GM18907 (cell line): ENCODE results near the gene P4HTM.

Experiments used
- ATAC-seq: cut with Tn5 transposase; IDR thresholded peaks from one replicate; pipeline ENCODE4 v1.9.1; 2021; ENCODE audit warnings: mild to moderate bottlenecking, moderate library complexity; ENCODE audit not compliant: unreplicated experiment

P4HTM gene

GRCh38 chr3:48989796-48990635 lies at the start of gene P4HTM:
Gene P4HTM, plus strand, starts transcription at chr3:48990241. Its CDS starts 16 bp downstream, at chr3:48990257.
- ATAC-seq: peak; percentile 51

- ATAC-seq: no peak
Measured at GRCh38 chr3:48945432-48945831, 44.6 kb upstream of the P4HTM start.

- no peak for ATAC-seq
Measured at GRCh38 chr3:48945891-48946549, 44.0 kb upstream of the P4HTM start.

GRCh38 chr3:48949376-48949717 lies 40.7 kb upstream of the P4HTM start:
- ATAC-seq: no peak

- ATAC-seq: no peak
Measured at GRCh38 chr3:48950051-48950450, 40.0 kb upstream of the P4HTM start.

- ATAC-seq: no peak
Measured at GRCh38 chr3:48951764-48952163, 38.3 kb upstream of the P4HTM start.

GRCh38 chr3:48952510-48953118 lies 37.4 kb upstream of the P4HTM start:
- no peak for ATAC-seq

GRCh38 chr3:48957006-48957705 lies 32.9 kb upstream of the P4HTM start:
- no peak for ATAC-seq

- no peak for ATAC-seq
Measured at GRCh38 chr3:48960841-48961413, 29.1 kb upstream of the P4HTM start.

- ATAC-seq: no peak
Measured at GRCh38 chr3:48962340-48962739, 27.7 kb upstream of the P4HTM start.

- no peak for ATAC-seq
Measured at GRCh38 chr3:48962939-48963338, 27.1 kb upstream of the P4HTM start.

GRCh38 chr3:48963591-48963990 lies 26.4 kb upstream of the P4HTM start:
- no peak for ATAC-seq

GRCh38 chr3:48966367-48966766 lies 23.7 kb upstream of the P4HTM start:
- no peak for ATAC-seq

GRCh38 chr3:48966876-48967361 lies 23.1 kb upstream of the P4HTM start:
- ATAC-seq: no peak

GRCh38 chr3:48970586-48970985 lies 19.5 kb upstream of the P4HTM start:
- ATAC-seq: no peak

- ATAC-seq: no peak
Measured at GRCh38 chr3:48974076-48974864, 15.8 kb upstream of the P4HTM start.

- ATAC-seq: no peak
Measured at GRCh38 chr3:48979451-48979850, 10.6 kb upstream of the P4HTM start.

GRCh38 chr3:48980295-48980694 lies 9.7 kb upstream of the P4HTM start:
- no peak for ATAC-seq

GRCh38 chr3:48982016-48982415 lies 8.0 kb upstream of the P4HTM start:
- ATAC-seq: no peak

GRCh38 chr3:48982686-48983085 lies 7.4 kb upstream of the P4HTM start:
- no peak for ATAC-seq
